NOMO-1 treated with dmso at 0.1 percent for 144 hours (cell line): ENCODE data around the gene SLC22A5.

ENCODE experiments used
- DNase-seq: peaks from one replicate; lab custom pipeline; 2025; ENCODE audit not compliant: unreplicated experiment; lab: John Stamatoyannopoulos, UW

The SLC22A5 gene

DNA sequence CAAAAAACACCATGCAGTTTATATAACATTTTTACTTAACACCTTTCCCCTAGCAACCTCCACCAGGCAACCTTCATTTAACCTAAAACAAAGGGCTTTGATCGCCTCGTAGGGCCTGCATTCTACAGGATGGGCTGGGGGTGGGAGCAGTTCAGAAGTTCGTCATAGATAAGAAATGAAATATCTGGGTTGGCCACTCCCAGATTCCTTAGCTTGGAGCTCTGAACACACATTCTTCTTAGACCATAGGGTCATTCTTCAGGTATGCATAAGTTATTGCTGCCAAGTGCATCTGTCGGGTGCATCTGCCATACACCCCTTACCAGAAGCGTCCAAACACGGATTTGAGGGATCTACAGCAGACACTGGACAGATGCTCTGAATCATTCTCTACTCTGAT, 4.3 kb upstream of the SLC22A5 start:
- no peak for DNase-seq

DNA sequence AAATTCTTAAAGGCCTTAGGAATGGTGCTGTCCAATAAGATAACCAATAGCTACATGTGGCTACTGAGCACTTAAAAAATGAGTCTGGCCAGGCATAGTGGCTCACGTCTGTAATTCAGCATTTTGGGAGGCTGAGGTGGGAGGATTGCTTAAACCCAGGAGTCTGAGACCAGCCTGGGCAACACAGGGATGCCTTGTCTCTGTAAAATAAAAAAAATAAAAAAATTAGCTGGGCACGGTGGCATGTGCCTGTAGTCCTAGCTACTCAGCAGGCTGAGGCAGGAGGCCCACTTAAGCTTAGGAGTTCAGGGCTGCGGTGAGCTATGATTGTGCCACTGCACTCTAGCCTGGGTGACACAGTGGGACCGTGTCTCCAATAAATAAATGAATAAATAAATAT, 1.3 kb upstream of the SLC22A5 start:
- no peak for DNase-seq

DNA sequence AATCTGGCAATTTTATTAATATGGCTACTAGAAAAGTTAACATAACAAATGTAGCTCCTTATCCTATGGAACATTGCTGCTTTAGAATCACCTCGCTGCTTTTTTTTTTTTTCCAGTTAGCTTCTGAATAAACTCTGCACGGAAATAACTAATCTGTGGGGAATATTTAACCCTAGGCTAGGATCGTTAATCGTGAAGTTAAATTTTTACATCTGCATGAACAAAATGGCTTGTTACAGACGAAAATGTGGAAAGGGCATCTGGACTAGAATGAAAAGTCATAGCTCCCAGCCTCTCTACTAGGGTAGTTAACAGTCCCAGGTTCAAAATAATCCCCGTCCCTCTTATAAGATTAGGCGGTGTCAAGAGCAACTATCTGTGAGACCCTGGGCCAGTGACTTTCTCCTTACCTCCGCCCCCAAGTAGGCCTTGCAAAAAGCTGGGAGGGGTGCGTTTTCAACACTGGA, 470 bp upstream of the SLC22A5 start:
- DNase-seq: no peak

DNA sequence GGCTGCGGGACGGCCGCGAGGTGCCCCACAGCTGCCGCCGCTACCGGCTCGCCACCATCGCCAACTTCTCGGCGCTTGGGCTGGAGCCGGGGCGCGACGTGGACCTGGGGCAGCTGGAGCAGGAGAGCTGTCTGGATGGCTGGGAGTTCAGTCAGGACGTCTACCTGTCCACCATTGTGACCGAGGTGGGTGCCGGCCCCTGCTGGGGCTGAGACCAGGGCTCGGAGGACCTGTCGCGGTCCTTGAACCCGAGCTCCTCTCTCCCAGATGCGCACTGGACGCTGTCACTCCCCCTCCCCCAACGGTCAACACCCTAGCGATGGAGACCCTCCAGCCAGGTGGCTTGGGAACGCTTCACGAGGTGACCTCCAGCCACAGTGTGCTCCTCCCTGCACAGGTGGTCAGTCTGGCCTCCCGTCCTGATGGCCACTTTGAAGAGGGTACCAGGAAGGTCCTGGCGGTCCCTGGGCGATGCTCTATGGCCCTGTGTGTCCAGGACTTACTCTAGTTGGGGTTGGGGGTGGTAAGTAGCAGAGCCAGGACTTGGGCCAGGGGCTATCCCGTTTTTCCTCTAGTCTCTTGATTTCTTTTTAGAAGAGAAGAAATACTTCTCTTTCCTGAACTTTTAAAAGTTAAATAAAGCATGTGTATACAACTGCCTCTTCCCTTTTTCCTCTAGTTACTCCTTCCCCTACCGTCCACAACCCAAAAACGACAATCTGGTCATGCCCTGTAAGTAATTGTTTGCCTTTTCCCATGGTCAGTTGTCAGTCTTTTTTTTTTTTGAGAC, 866 bp downstream of the SLC22A5 start:
- DNase-seq: no peak

DNA sequence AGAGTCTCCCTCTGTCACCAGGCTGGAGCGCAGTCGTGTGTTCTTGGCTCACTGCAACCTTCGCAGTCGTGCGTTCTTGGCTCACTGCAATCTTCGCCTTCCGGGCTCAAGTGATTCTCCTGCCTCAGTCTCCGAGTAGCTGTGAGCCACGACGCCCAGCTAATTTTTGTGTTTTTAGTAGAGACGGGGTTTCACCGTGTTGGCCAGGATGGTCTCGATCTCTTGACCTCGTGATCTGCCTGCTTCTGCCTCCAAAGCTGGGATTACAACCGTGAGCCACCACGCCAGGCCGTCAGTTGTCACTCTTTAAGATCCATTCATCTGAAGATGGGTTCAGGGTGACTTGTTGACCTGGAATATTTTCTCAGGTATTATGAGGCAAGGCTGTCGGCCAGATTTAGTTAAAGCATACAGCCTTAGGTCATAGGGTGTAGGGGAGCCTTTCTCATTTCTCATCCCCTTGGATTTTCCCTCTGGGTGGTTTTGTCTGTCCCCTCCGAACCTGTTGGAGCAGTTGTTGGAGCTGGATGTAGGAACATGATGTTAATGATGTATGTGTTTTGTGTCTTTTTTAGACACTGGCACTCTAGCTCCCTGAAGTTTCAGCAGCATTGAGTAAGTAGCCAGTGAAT, 1.6 kb downstream of the SLC22A5 start:
- DNase-seq: no peak

DNA sequence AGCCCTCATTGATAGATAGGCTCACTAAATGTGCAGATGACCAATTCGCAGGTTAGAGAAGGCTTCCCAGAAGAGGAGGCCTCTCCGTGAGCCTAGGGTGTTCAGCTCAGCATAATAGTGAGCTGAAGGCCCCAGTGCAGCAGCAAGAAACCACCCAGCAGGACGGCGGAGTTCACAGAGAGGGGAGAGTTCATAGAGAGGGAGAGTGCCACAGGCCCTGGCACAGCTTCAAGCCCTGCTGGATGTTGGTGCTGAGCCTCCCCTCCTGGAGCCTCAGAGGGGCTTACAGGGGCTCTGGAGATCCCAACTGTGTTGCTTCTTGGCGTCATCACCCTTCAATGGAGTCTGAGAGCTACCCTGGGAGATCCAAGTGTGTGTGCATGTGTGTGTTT, 2.1 kb downstream of the SLC22A5 start:
- DNase-seq: no peak

DNA sequence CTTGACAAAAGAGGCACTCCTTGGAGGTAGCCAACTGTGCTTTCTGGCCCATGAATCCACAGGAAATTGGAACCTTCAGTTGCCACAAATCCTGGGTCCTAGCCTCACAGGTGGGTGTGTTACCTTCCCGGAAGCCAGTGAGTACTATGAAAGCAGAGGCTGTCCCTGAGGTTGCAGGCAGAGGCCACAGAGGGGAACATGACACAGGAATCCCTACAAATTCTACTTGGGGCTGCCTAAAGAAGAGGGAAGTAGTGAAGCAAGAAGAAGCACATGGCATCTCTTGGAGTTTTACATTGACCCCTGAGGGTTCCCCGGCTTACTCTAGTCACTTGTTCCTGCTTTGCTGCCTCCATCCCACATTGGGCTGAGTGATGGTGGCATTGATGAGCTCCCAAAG, 2.6 kb downstream of the SLC22A5 start:
- DNase-seq: peak; percentile 31

DNA sequence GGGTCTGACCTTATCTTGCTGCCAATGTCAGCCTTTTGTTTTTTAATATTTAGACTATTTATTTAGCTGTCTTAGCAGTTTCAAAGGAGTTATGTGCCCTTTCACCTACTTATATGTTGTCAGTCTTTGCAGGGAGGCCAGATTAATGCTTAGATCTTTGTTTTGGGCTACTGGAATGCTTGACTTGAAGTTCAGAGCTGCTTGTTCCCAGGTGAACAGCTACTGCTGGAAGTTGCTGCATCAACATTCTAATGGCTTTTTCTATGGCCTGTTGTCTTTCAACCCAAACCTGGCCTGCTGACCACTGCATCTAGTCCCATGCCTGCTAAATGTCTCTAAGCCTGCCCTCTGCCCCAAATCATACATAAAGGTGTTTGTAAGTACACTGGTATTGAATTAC, 3.0 kb downstream of the SLC22A5 start:
- no peak for DNase-seq

DNA sequence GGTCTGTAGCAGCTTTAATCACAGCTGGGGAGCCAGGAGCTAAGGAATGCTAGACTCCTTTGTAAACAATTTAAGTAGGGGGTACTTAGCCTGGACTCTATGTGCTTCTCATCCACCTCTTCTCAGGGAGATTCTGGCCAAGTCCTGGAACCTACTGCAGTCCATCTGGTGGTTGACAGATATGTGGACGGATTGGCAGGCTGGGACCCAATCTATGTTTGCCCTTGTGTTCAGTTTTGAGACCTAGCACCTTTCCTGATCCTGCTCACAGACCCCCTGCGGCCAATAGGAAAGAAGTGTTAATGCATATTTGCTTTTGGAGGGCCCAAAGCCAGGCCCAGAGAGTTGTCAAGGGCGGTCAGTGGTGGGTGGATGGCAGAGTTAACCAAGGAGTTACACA, 6.4 kb downstream of the SLC22A5 start:
- DNase-seq: no peak

DNA sequence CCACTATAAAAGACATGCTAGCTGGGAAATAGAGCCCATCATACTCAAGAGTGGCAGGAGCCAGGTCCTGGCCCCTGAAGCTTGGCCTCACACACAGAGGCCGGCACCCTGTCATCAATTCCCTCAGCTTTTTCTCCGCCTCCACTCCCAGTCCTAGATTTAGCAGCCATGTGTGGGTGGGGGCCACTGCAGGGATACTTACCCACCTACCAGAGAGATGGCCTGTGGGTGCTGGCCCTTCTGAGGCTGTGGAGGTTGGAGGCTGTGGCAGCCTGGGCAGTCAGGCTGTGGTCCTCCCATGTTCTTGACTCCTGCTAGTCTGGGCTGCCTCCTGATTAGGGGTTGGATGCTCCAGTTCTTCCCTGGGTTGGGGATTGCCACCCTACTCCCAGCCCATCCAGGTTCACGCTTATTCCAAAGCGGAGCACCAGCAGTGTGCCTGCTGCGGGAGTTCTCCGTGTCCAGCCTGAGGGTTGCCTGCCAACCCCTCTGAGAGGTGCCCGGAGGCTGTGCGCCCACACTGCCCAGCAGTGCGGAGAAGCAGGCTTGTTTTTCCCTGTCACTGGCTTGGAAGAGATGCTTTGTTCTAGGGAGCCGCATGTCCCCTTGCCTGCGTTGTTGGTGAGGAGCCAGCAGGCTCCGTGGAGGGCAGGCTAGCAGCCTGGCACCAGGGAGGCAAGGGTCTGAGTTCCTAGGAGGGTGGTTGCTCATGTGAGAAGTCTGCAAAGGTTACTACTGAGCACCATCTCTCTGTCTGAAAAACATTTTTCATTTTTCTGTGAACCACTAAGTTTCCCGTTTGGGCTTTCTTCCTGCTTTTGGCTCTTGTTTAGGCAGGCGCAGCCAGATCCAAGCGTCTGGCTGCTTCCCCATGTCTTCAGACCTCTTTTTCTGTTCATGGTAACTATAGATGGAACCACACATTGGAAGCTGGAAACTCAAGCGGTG, 7.5 kb downstream of the SLC22A5 start:
- DNase-seq: no peak

DNA sequence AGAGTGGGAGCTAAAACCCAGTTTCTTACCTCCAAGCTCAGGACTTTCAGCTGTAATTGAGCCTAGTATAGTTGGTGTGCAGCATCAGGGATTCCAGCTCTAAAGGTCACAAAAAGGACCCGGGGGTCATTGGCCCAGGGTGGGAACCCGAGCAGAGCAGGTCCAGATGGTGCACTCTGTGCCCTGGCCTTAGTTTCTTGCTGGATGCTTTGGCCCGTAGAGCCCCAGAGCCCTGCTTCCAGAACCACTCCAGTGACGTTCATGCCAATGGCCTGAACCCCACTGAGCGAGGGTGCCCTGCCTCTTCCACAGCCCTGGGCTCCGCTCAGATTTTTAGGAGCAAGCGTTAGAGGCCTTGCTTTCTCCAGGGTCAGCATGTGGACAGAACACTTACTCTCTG, 8.2 kb downstream of the SLC22A5 start:
- DNase-seq: no peak

DNA sequence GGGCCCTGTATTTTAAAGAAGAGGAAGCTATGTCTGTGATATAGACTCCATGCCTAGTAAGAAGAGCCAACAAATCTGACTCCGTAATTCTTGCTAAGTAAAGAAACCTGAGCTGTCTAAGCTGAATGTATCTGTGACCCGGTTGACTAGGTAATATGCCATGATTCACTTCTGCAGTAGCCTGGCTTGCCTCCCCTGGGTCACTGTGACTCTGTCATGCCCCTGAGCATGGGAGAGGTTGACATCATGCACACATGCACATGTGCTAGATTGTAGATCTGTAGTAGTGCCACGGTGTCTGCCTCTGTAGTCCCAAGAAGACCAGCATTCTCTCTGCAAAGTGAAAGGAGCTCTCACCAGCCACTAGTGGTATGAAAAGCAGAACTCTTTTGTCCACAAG, 9.1 kb downstream of the SLC22A5 start:
- DNase-seq: no peak

DNA sequence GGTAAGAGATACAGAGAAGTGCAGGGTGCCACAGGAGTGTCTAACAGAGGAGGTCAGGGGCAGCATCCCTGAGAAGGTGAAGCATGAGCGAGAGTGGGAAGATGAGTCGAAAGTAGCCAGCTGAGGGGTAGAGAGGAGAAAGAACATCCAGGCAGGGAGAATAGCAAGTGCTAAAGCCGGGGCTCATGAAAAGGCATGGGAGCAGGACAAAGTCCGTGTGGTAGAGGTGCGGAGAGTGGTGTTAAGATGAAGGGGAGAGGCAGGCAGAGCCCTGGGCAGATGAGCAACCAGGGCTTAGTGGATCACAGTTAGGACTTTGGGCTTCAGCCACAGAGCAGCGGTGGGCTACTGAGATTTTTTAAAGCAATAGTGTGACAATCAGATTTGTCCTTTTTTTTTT, 10.5 kb downstream of the SLC22A5 start:
- DNase-seq: no peak

DNA sequence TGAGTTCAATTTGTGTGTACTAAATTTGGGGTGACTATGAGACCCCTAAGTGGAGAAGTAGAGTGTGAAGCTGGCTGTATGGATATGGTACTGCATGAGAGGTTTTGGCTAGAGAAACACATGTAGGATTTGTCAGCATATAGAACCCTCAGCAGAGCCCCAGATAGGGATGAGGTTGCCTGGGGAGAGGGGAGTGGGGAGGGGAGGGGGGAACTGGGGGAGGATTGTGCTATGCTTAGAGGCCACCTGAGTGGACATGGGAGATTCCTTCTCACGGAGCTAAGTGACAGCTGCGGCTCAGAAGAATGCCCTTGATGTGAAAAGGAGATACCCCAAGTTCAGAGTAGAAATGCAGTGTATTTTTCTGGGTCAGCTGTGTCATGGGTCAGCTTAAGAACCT, 11.2 kb downstream of the SLC22A5 start:
- no peak for DNase-seq

DNA sequence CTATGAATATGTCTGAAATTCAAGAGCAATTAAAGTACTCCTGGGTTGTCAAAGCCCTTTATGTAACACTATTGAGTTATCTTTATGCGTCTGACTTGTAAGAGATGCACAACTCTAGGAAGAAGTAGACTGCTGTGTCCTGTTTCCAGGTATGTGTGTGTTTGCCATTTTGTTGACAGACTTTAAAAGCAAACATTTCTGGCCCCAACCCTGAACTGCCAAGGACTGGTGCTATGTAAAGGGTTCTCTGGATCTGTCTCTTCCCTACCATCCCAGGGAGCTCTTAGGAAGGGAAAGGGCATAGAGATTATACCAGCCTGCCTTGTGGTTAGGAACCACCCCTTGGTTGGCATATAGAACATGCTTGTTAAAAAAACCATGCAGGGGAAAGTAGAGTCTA, 12.1 kb downstream of the SLC22A5 start:
- no peak for DNase-seq

DNA sequence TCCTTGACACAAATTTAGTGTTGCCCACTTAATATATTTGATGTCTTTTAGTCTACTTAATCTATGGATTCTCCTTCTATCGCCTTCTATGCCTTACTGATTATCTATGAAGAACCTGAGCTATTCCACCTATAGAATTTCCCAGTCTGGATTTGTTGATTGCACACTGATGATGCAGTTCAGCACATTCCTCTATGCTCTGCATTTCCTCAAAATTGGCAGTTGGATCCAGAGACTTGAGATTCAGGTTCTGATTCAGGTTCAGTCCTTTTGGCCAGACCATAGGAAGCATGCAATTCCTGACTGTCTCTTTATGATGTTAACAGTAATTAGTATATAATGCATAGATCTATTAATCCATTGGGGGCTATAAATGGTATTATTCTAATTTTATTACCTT, 13.8 kb downstream of the SLC22A5 start:
- no peak for DNase-seq

DNA sequence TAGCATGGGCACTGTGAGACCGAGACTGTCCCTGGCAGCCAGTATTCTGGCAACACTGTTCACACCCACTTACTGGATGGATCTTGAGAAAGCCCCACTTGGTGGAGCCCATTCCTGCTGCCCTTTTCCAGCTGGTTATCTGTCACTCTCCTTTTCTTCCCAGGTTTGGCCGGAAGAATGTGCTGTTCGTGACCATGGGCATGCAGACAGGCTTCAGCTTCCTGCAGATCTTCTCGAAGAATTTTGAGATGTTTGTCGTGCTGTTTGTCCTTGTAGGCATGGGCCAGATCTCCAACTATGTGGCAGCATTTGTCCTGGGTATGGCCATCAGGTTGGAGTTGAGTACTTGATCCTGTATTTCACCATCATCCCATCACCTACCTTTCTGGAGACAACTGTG, 14.5 kb downstream of the SLC22A5 start:
- DNase-seq: no peak

DNA sequence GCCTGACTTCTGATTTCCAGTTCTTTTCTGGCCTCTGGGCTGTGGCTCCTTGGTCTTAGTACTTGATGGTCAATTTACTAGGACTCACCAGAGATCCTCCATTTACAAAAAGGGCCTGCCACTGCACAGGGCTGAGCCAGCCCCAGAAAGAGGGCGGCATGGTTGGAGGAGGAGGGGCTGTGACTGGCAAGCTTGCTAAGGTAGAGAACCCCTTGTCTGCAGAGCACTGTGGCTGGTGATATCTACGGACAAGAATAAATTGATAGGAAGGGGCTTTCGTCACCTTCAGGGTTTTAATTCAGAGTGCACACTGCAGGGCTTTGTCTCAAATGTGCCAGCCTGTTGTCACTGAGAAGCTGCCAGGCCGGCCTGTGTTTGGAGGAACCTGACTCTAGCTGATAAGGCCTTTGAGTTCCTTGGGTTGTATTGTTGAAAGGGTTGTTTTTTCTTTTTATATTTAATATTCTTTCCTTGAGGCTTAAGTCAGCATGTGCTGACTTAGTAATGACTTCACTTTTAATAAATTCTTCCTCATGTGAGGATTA, 15.1 kb downstream of the SLC22A5 start:
- DNase-seq: no peak

DNA sequence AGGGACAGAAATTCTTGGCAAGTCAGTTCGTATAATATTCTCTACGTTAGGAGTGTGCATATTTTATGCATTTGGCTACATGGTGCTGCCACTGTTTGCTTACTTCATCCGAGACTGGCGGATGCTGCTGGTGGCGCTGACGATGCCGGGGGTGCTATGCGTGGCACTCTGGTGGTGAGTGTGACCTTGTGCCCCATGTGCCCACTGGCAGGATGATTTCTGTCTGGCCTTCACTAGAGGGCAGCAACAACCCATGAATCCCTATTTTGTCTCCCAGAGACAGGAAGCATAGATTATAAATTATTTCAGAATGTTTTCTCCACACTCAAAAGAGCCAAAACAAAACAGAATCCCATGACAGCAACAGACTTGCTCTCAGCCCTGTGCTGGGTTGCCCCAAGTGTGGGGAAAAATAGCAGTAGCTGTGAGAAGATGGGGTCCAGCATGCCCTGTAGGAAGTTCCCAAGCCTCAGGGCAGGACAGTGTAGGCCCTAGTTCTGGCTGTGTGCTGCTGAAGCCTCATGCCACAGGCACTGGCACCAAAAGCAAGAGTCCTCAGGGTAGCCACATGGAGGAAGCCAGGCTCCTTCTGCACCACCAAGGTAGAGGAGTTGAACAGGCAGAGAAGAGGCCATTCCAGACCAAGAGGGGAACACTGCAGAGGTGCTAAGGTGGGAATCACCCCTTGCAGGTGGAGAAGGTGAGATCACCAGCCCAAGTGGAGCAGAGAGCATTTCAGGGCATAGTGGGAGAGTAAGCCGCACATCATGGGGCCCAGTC, 16.0 kb downstream of the SLC22A5 start:
- peak; percentile 30 for DNase-seq

DNA sequence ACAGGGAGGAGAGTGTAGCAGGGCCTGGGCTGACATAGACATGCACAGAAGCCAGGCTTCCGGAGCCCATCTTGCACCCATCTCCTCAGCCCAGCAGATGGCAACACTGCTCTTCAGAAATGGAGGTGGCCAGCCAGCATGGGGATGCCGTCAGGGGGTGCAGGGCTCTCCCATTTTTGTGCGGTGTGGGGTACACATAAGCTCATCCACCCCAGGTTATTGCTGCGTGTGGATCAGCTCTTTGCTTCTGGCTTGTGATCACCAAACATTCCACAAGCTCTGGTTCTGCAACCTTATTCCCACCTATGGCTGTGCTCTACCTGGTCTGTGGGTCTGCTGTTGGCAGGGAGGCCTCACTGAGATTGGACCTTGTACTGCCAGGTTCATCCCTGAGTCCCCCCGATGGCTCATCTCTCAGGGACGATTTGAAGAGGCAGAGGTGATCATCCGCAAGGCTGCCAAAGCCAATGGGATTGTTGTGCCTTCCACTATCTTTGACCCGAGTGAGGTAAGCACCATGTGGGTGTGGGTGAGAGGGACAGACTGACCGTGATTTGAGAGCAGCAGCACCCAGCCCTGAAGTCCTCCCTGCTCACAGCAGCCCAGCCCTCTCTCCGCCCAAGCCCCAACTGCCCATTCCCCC, 17.3 kb downstream of the SLC22A5 start:
- peak; percentile 37 for DNase-seq
